ENCODE results near the gene MAPK10. TPM values are rescaled to one million over a fixed set of nuclear protein-coding genes. Genes with fewer than 3 reads are reported as not detected.

The MAPK10 gene
- total and polyA plus RNA-seq, 4 donors: 0.82 to 3.6 (median 2.3) TPM

GRCh38 chr4:86118711-86119110 lies 241.1 kb downstream of the MAPK10 start:
- TF ChIP-seq EGR1 (IDR thresholded peaks at IDR 0.05; ENCODE audit: low read depth in 2 of 2) (no peak), GABPA (IDR thresholded peaks at IDR 0.05 in 1 of 2, conservative IDR thresholded peaks at IDR 0.05 in 1 of 2) (no peak), RAD21 (IDR thresholded peaks at IDR 0.05) (no peak), REST (IDR thresholded peaks at IDR 0.05) (no peak), JUND (IDR thresholded peaks at IDR 0.05) (no peak), NR2F2 (IDR thresholded peaks at IDR 0.05) (no peak), RXRA (IDR thresholded peaks at IDR 0.05) (no peak), FOXA2 (IDR thresholded peaks at IDR 0.05) (no peak), CTCF (IDR thresholded peaks at IDR 0.05; ENCODE audit: low read depth, low read length, missing input control) (no peak), YY1 (IDR thresholded peaks at IDR 0.05) (no peak), SP1 (IDR thresholded peaks at IDR 0.05) (no peak), FOXA1 (IDR thresholded peaks at IDR 0.05) (no peak), TAF1 (conservative IDR thresholded peaks at IDR 0.05) (no peak), ATF3 (IDR thresholded peaks at IDR 0.05) (no peak), ZBTB33 (IDR thresholded peaks at IDR 0.05) (no peak), MAX (IDR thresholded peaks at IDR 0.05) (no peak)
- no peak overlapping the region for H3K4me3 ChIP-seq (ENCODE audit: low read depth in 1 of 3, low read length in 3 of 3)
- no peaks in the 10 kb centered on the region for H3K27me3 ChIP-seq (ENCODE audit: control insufficient read depth in 4 of 4, insufficient read depth in 4 of 4, low read length in 3 of 4)
- H3K27ac ChIP-seq (ENCODE audit: low read depth in 1 of 2, low read length in 2 of 2): no peak overlapping the region
- H3K4me1 ChIP-seq (ENCODE audit: control insufficient read depth in 4 of 4, insufficient read depth in 4 of 4, low read length in 3 of 4): no peaks in the 10 kb centered on the region
- no peaks in the 10 kb centered on the region for H3K9me3 ChIP-seq (ENCODE audit: control insufficient read depth in 4 of 4, low read length in 3 of 4)
- no peaks in the 10 kb centered on the region for H3K36me3 ChIP-seq (ENCODE audit: control insufficient read depth in 4 of 4, insufficient read depth in 3 of 4, low read depth in 1 of 4, low read length in 3 of 4)
- DNase-seq (ENCODE audit: low spot score): no peak
- H3K9ac ChIP-seq (ENCODE audit: low read depth in 1 of 2, low read length in 2 of 2): no peak overlapping the region

GRCh38 chr4:86117705-86118302 lies 242.0 kb downstream of the MAPK10 start:
- H3K4me1 ChIP-seq (ENCODE audit: control insufficient read depth in 4 of 4, insufficient read depth in 4 of 4, low read length in 3 of 4): no peaks in the 10 kb centered on the region
- 70% methylated on average over 2 of the region's 2 CpGs for WGBS
- no peaks in the 10 kb centered on the region for H3K36me3 ChIP-seq (ENCODE audit: control insufficient read depth in 4 of 4, insufficient read depth in 3 of 4, low read depth in 1 of 4, low read length in 3 of 4)
- no peak overlapping the region for H3K27ac ChIP-seq (ENCODE audit: low read depth in 1 of 2, low read length in 2 of 2)
- no peak for DNase-seq (ENCODE audit: low spot score)
- H3K27me3 ChIP-seq (ENCODE audit: control insufficient read depth in 4 of 4, insufficient read depth in 4 of 4, low read length in 3 of 4): no peaks in the 10 kb centered on the region
- H3K9me3 ChIP-seq (ENCODE audit: control insufficient read depth in 4 of 4, low read length in 3 of 4): no peaks in the 10 kb centered on the region
- TF ChIP-seq FOXA2 (IDR thresholded peaks at IDR 0.05) (no peak), RAD21 (IDR thresholded peaks at IDR 0.05) (no peak), EGR1 (IDR thresholded peaks at IDR 0.05; ENCODE audit: low read depth in 2 of 2) (no peak), TAF1 (conservative IDR thresholded peaks at IDR 0.05) (no peak), CTCF (IDR thresholded peaks at IDR 0.05; ENCODE audit: low read depth, low read length, missing input control) (no peak)
- H3K4me3 ChIP-seq (ENCODE audit: low read depth in 1 of 3, low read length in 3 of 3): no peak overlapping the region
- H3K9ac ChIP-seq (ENCODE audit: low read depth in 1 of 2, low read length in 2 of 2): no peak overlapping the region

Data from liver (tissue), 9 donors.